ENCODE results near the gene TWNK. TPM values are rescaled to one million over a fixed set of nuclear protein-coding genes. Genes with fewer than 3 reads are reported as not detected.

The TWNK gene
- total RNA-seq, 1 donor from 2014 or later: 5.4 TPM

DNA sequence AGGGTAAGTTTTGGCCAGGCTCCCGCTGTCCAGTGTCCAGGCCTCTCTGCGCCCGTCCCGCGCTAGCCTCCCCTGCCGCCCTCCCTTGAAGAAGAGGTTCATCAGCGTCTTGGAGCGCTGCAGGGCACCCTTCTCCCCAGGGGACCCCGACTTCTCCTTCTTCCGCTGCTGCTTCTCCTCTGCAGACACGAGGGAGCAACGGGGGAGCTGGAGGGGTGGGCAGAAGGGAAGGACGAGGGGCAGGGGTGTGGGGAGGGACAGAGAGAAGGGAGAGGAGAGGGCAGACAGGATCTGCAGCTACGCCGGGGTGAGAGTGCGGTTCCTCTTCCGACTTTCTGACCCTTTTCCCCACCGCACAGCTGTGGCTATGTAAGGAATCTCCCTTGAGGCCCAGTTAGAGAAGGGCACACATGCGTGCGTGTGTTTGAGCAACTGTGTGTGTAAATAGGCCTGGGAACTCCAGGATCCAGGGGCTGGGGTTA is 30.8 kb downstream of the TWNK start:
- DNase-seq (ENCODE audit: low spot score): peak; percentile 68
- peaks cover 25% of the 10 kb centered on the region for H3K4me1 Mint-ChIP-seq (ENCODE audit: low read depth)
- TF ChIP-seq, protein P1, sequence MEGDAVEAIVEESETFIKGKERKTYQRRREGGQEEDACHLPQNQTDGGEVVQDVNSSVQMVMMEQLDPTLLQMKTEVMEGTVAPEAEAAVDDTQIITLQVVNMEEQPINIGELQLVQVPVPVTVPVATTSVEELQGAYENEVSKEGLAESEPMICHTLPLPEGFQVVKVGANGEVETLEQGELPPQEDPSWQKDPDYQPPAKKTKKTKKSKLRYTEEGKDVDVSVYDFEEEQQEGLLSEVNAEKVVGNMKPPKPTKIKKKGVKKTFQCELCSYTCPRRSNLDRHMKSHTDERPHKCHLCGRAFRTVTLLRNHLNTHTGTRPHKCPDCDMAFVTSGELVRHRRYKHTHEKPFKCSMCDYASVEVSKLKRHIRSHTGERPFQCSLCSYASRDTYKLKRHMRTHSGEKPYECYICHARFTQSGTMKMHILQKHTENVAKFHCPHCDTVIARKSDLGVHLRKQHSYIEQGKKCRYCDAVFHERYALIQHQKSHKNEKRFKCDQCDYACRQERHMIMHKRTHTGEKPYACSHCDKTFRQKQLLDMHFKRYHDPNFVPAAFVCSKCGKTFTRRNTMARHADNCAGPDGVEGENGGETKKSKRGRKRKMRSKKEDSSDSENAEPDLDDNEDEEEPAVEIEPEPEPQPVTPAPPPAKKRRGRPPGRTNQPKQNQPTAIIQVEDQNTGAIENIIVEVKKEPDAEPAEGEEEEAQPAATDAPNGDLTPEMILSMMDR (IDR thresholded peaks at IDR 0.05): no peak
- H3K27me3 Mint-ChIP-seq (ENCODE audit: low read depth): peaks cover 5% of the 10 kb centered on the region
- no peak overlapping the region for H3K4me3 Mint-ChIP-seq (ENCODE audit: unreplicated experiment)
- no peaks in the 10 kb centered on the region for H3K9me3 Mint-ChIP-seq (ENCODE audit: low read depth)
- no peak overlapping the region for H3K27ac Mint-ChIP-seq (ENCODE audit: unreplicated experiment)
- H3K36me3 Mint-ChIP-seq (ENCODE audit: low read depth): no peaks in the 10 kb centered on the region

GRCh38 chr10:101018600-101019439 is 31.5 kb downstream of the TWNK start:
- H3K36me3 Mint-ChIP-seq (ENCODE audit: low read depth): no peaks in the 10 kb centered on the region
- TF ChIP-seq, protein P1 (IDR thresholded peaks at IDR 0.05): peak; percentile 87
- DNase-seq (ENCODE audit: low spot score): peak; percentile 93
- no peak overlapping the region for H3K4me3 Mint-ChIP-seq (ENCODE audit: unreplicated experiment)
- H3K27ac Mint-ChIP-seq (ENCODE audit: unreplicated experiment): no peak overlapping the region
- peaks cover 5% of the 10 kb centered on the region for H3K27me3 Mint-ChIP-seq (ENCODE audit: low read depth)
- no peaks in the 10 kb centered on the region for H3K9me3 Mint-ChIP-seq (ENCODE audit: low read depth)
- peaks cover 21% of the 10 kb centered on the region for H3K4me1 Mint-ChIP-seq (ENCODE audit: low read depth)

GRCh38 chr10:101019440-101019703 is 32.0 kb downstream of the TWNK start:
- TF ChIP-seq, protein P1 (IDR thresholded peaks at IDR 0.05): no peak
- no peak for DNase-seq (ENCODE audit: low spot score)
- no peak overlapping the region for H3K4me3 Mint-ChIP-seq (ENCODE audit: unreplicated experiment)
- peaks cover 5% of the 10 kb centered on the region for H3K27me3 Mint-ChIP-seq (ENCODE audit: low read depth)
- H3K27ac Mint-ChIP-seq (ENCODE audit: unreplicated experiment): no peak overlapping the region
- no peaks in the 10 kb centered on the region for H3K36me3 Mint-ChIP-seq (ENCODE audit: low read depth)
- H3K4me1 Mint-ChIP-seq (ENCODE audit: low read depth): peaks cover 16% of the 10 kb centered on the region
- no peaks in the 10 kb centered on the region for H3K9me3 Mint-ChIP-seq (ENCODE audit: low read depth)

DNA sequence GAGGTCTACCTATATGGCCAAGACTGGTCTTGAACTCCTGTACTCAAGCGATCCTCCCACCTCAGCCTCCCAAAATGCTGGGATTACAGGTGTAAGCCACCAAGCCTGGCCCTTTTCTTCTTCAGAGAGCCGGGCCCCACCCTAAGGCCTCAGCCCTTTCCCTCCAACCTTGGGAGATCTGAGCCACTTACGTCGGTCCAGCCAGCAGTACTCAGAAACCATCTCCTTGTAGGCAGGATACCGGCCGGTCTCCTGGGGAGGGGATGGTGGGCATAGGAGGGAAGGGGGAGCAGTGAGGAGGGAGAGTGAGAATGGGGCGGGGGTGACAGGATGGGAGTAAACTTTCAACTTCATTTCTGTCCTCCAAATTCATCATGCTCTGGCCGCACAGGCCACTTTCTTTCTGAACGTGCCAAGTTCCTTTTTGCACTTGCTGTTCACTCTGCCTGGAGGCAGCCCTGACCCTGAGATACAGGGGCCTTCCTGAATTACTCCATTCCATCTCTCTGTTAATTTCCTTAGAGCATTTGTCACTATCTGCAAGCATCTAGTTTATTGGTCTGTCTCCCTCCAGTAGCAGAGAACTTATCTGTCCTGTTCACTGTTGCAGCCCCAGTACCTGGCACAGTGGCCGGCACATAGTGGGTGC is 33.2 kb downstream of the TWNK start:
- no peaks in the 10 kb centered on the region for H3K36me3 Mint-ChIP-seq (ENCODE audit: low read depth)
- TF ChIP-seq, protein P1 (IDR thresholded peaks at IDR 0.05): no peak
- no peak overlapping the region for H3K4me3 Mint-ChIP-seq (ENCODE audit: unreplicated experiment)
- H3K27me3 Mint-ChIP-seq (ENCODE audit: low read depth): peaks cover 5% of the 10 kb centered on the region
- DNase-seq (ENCODE audit: low spot score): peak; percentile 70
- no peaks in the 10 kb centered on the region for H3K9me3 Mint-ChIP-seq (ENCODE audit: low read depth)
- H3K4me1 Mint-ChIP-seq (ENCODE audit: low read depth): peaks cover 5% of the 10 kb centered on the region
- no peak overlapping the region for H3K27ac Mint-ChIP-seq (ENCODE audit: unreplicated experiment)

DNA sequence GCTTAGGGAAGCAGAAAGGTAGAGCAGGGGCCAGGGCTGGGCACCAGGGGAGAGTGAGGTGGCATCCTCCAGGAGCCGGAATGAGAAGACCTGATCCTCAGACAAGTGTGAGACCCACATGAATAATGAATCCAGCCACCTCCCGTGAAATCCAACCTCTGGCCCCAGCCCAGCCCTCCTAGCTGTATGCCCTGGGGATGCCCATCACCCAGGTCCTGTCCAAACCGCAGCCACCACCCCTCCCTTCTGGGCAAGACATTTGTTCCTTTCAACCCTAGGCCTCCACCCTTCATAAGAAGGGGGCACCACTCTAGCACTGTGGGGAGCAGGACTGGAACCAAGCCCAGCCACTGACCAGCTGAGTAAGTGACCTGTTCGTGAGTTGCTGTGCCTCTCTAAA is 33.9 kb downstream of the TWNK start:
- Mint-ChIP-seq H3K4me1 (ENCODE audit: low read depth) (peaks cover 5% of the 10 kb centered on the region), H3K27me3 (ENCODE audit: low read depth) (peaks cover 5% of the 10 kb centered on the region), H3K36me3 (ENCODE audit: low read depth) (no peaks in the 10 kb centered on the region), H3K9me3 (ENCODE audit: low read depth) (no peaks in the 10 kb centered on the region), H3K27ac (ENCODE audit: unreplicated experiment) (no peak overlapping the region), H3K4me3 (ENCODE audit: unreplicated experiment) (no peak overlapping the region)
- DNase-seq (ENCODE audit: low spot score): peak; percentile 68
- TF ChIP-seq, protein P1 (IDR thresholded peaks at IDR 0.05): no peak

Measured in chondrocyte (in vitro differentiated cells).